Peyer's patch (tissue), 4 donors: ENCODE results near the gene KCNQ1.

Experiments used
- CTCF ChIP-seq, 6 experiments: fragments of 450-650 bp in 4 of 6; fragments of 200-600 bp in 2 of 6; sonication (generic) in 1 of 6; IDR thresholded peaks; one replicate each; pipeline ENCODE4 v1.5.1; 2017 to 2019; ENCODE audit warnings: antibody characterized with exemption in 6 of 6, mild to moderate bottlenecking in 3 of 6, moderate library complexity in 1 of 6
- POLR2A ChIP-seq, 2 donors: fragments of 450-650 bp; IDR thresholded peaks; one replicate each; pipeline ENCODE4 v1.5.1; 2017; ENCODE audit warnings: antibody characterized with exemption in 2 of 2, mild to moderate bottlenecking in 2 of 2, moderate library complexity in 2 of 2

- TF ChIP-seq CTCF (IDR thresholded peaks at IDR 0.05): no peak
- TF ChIP-seq POLR2A (IDR thresholded peaks at IDR 0.05): no peak
Observed at GRCh38 chr11:2759228-2760195, 314.7 kb downstream of the KCNQ1 start.
